ENCODE results near the gene PDE7B.

Gene PDE7B

DNA sequence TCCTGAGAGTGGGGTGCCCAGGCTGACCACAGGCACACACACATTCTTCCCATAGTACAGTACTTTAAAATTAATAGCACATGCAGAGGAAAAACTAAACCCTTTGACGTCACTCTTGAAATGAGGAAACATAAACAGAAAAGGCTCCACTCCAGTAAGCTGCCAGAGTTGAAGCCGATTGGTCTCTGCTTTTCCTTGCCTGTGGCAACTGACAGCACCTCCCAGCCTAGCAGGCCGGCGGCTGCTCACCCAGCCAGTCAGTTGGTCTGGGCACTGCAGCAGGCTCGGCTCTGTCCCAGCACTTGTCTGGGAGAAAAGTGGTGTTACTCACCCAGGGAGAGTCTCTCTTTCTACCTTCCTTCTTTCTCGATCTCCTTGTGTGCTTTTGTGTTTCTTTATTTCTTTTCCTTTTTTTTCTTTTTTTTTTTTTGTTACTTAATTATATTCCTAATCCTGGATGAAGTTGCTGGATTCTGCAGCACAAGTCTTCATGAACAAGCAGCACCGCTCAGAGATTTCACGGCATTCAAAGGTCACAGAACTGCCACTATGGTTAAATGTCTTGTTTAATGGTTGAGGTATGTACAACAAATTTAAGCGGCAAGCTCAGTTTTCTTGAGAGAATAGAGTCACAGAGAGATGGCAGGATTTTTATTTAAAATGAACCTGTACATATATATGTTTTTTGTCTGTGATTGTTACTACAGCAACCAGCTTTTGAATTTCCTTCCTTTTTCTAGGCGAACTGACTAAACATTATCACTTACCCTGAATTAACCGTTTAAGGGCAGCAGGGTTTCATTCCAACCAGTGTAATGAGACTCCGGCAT, at the start of gene PDE7B:
Gene PDE7B (plus strand): TSS at position 260 of the 830 bp plus-strand sequence.
- DNase-seq, result no peak

DNA sequence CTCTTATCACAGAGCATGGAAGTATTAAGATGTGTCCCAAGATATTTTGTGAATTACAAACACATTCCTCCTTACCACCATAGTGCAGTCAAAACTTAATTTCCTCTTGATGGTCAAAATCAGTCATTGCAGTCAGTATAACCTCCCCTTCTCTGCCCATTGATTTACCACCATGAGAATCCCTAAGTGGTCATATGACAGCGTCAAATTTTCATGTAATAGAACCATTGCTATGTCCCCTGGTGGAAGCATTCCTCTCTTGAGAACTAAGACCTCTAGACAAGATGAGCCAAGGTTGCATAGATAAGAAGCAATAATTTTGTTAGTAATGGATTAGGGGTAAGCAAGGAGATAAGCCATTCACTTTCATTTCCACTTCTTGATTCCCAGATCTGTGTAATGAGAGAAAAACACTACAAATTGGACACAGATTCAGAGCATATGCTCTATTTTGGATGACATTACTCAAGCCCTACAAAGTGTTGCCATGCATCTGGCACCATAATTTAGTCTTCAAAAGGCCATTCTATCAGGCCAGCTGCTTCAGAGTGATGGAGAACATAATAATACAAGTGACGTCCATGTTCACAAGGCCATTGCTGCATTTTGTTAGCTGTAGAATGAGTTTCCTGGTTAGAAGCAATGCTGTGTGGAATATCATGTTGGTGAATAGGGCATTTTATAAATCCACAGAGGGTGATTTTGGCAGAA, 49.6 kb upstream of the PDE7B start:
- DNase-seq, result no peak

DNA sequence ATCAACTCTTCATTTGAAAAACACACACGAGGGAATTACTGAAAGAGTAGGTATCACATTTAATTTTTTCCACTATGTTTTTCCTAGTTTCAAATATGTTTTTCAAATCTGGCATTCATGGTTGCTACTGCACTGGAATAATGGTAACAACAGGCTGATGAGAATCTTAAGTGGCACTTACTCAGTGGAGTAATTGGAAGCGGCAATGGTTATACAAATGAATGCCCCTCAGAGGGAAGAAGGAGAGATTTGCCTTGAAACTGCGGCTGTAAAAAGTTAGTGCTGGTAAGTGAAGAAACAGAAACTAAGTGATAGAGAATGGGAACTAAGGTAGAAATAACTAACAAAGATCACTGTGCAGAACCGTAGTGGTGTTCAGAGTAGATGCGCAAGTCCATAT, 41.0 kb upstream of the PDE7B start:
- no peak for DNase-seq

GRCh38 chr6:135811170-135811569, 40.3 kb upstream of the PDE7B start:
- DNase-seq, result no peak

DNA sequence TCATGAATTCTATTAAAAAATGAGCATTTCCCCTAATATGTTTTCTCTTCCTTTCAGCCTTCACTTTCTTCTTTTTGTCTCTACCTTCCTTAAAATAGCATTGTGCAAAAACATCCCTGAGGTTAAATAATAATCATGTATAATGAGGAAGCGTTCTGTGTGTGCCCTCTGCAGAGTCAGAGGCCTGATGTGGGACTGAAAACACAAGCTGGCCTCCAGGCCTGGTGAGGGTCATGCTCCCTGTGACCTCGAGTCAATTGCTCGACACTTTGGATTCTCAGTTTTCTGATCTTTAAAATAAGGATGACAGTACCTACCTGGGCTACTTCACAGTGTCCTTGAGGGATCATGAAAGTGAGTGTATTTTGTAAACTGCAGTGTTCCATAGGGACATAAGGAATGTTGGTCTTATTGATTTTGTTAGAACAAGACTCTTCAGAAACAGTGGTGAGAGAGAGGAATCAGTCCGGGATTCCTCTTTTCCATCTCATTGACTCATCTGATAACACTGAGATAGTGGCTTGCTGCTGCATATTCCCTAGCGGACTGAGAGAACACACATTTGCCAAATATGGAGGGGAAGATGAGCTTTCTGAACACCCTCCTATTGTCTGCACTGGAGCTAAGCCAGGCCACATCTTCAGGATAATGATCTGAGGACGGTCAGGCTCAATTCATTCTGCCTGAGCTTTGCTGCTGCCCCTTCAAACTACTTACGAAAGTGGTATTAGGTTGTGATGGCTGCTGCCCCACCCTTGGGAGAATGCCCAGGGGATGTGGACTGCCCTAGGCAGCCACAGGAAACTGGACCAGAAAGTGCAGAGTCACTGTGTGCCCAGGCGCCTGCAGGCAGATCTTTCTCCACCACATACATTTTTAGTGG, 39.6 kb upstream of the PDE7B start:
- DNase-seq, result no peak

- DNase-seq, result no peak
These were observed 38.1 kb upstream of the PDE7B start for GRCh38 chr6:135813401-135813800.

GRCh38 chr6:135814043-135814442, 37.5 kb upstream of the PDE7B start:
- DNase-seq, result no peak

DNA sequence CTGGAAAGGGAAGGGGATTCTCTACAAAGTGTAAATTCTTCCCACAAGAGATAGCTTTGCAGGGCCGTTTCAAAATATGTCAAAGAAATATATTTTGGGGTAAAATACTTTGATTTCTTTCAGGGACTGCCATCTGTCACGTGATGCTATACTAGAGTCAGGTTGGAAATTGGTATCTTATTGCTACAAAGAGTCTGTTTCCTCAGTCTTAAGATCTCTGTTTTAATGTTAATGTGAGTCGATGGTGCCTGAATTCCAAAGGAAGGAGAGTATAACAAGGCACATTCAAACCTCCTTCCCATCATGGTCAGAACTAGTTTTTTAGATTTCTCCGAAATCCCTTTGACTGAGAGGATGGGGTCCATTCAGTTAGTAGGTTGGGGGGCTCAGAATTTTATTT, 36.3 kb upstream of the PDE7B start:
- DNase-seq, result no peak

GRCh38 chr6:135817035-135817434, 34.5 kb upstream of the PDE7B start:
- DNase-seq, result no peak

- DNase-seq, result no peak
These were observed 31.8 kb upstream of the PDE7B start for GRCh38 chr6:135819665-135820064.

GRCh38 chr6:135820340-135820739, 31.2 kb upstream of the PDE7B start:
- no peak for DNase-seq

GRCh38 chr6:135823851-135824250, 27.6 kb upstream of the PDE7B start:
- DNase-seq, result no peak

DNA sequence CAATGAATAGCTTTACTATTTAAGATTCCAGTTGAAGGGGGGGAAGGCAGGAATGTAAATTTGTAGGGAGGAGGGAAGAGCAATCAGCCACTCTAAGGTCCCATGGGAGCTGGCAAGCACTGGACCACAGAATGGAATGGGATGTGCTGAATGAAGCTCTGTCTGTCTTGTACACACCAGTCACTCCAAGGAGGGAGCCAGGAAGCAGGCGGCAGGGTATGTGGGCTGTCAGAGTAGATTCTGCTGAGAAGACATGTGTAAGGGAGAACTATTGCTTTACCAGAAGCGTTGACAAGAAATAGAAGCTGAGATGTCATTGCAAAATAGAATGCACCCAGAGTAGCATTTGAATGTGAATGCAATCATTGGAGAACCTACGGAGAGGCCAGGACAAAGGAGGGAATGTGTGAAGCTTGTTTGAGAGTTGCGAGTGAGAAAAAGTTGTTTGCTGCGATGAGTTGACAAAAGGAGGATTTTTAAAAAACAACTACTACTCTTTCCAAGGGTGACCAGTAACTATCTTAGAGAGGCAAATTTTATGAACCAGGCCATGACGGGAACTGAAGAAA, 25.2 kb upstream of the PDE7B start:
- no peak for DNase-seq

GRCh38 chr6:135828021-135828420, 23.5 kb upstream of the PDE7B start:
- no peak for DNase-seq

GRCh38 chr6:135830452-135830881, 21.0 kb upstream of the PDE7B start:
- no peak for DNase-seq

- DNase-seq, result no peak
These were observed 20.5 kb upstream of the PDE7B start for GRCh38 chr6:135831016-135831415.

DNA sequence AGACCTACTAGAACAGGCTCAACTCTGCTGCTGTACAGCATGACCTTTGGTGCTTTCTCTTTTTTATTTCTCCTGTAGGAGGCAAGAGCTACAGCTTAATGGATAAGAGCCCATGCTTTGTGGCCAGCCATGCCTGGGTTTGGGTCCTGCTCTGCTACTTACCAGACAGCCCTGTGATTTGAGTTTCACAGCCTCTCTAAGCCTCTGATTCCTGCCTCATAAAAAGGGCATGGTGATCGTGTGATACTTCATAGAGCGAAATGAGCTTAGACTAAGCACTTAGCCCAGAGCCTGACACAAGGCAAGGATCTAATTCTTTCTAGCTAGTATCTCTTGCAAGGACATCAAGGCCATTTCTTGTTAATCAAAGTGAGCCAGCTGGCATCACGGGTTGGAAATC, 19.3 kb upstream of the PDE7B start:
- no peak for DNase-seq

- DNase-seq, result no peak
These were observed 17.7 kb upstream of the PDE7B start for GRCh38 chr6:135833771-135834170.

DNA sequence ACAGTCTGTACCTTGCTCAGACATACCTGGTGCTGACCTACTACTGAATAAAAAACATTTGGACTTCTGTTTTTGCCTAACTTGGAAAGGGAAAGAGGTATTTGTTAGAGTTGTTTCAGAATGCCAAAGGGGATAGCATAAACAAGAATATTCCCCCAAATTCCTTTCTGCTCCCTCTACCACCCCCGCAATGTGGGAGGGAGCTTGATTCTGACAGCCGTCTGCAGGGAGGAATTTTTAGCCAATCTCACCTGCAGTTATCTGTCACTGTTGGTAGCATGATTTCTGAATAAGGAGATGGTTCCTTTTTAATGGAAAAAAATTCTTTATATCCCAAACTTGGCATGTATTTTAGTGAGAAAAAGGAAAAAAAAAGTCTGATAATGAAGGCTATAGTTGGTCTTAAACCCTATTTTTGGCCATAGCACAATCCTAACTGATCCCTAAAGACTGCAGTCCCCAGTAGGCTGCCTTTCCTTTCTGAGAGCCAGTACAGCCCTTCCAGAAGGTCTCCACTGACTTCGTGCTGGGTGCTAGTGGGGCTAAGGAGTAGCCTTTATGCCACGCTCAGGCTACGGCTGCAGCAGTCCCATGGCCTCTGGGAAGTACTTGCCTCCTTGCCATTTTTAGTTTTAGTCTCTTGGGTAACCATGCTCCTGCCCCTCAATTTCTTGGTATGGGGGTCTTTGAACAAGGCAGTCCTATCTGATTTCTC, 13.6 kb upstream of the PDE7B start:
- DNase-seq, result no peak

DNA sequence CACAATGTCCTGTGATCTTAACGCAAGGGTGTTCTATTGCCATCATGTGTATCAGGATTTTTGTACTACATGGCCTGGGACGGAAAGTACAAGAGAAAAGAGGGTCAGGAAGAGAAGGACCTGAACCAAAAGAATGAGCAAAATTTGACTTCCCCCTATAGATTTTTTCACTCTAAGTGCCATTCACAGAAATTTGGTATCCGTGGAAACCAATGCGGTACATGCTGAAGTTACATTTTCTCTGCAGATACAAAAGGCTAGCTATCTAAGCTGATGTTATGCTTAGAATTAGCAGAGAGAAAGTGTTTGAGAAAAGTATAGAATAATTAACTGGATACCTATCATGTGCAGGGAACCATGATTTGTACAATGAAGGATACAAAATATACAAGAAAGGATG, 12.4 kb upstream of the PDE7B start:
- no peak for DNase-seq

DNA sequence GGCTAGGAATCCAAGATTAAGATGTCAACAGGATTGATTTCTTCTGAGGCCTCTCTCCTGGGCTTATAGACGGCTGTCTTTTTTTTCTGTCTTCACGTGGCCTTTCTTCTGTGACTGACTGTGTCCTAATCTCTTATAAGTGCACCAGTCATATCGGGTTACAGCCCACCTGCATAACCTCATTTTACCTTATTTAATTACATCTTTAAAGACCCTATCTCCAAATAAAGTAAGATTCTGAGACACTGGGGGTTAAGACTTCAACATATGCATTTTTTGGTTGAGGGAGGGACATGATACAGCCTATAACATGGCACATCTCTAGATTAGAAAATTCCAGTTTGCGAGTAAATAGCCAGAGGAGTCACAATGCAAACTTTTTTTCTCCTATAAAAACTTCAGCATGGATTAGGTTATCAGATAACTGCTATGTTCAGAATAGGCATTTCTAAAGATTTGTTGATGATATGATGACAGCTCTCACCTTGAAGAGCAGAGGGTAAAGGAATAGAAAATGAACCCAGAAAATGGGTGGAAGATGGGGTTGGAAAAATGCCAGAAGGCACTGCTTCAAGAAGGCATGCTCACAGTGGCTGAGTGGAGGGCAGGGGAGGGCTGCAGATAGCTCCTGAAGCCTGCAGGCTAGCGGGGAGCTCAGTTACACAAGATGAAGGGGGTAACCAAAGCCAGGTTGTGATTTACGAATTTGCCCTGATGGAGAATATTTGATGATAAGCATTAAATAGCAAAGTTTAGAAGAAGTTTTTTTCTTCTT, 8.7 kb upstream of the PDE7B start:
- no peak for DNase-seq

GRCh38 chr6:135850882-135851281, 619 bp upstream of the PDE7B start:
- DNase-seq, result no peak
